Measurements from ENCODE around the gene IGSF8.

The IGSF8 gene

DNA sequence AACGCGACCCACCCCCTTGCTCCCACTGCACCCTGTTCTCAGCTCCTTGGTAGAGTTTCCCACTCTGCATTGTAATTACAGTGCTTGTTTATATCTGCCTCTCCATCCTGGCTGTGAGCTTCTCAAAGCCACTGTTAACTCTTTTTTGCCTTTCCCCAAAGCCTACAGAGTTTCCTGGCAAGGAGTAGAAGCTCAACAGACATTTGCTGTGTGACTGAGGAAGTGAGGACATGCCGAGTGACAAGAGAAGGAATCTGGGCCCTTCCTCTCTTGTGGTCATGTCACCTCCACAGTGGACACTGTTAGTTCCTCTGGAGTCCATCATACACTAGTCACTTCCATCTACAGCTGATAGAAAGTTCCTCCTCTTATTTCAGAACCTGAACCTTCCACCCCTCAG, 6.1 kb upstream of the IGSF8 start:
- DNase-seq (no peak), ATAC-seq (no peak)

DNA sequence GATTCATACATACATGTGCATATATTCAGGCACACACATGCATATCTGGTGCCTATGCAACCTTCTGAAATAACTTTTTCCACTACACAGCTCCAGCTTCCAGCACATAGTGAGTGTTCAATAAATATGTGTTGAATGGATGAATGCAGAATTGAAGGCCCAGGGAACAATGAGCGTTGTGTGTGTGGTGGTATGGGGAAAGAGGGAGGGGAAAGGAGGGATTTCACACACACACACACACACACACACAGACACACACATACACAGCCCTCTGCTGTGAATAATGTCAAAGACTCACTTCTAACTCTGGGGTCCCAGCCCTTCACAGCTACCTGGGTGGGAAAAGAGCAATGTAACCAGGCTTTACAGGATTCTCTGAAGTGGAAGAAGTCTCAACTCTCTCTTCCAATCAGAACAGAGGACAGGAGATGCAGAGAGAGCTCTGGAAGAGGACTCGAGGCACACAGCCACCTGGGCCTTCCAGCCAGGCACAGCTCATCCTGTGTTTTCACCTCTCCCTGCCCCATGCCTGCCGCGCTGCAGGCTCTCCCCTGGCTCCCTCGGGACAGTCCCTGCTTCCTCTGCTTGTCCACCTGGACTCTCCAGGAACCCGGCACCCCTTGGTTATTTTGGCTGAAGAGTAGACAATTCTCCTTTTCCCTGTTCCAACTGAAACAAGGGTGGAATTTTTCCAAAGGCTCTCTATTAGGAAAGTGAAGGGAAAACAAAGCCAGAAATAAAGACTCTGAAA, 5.4 kb upstream of the IGSF8 start:
- DNase-seq (no peak), ATAC-seq (no peak)

DNA sequence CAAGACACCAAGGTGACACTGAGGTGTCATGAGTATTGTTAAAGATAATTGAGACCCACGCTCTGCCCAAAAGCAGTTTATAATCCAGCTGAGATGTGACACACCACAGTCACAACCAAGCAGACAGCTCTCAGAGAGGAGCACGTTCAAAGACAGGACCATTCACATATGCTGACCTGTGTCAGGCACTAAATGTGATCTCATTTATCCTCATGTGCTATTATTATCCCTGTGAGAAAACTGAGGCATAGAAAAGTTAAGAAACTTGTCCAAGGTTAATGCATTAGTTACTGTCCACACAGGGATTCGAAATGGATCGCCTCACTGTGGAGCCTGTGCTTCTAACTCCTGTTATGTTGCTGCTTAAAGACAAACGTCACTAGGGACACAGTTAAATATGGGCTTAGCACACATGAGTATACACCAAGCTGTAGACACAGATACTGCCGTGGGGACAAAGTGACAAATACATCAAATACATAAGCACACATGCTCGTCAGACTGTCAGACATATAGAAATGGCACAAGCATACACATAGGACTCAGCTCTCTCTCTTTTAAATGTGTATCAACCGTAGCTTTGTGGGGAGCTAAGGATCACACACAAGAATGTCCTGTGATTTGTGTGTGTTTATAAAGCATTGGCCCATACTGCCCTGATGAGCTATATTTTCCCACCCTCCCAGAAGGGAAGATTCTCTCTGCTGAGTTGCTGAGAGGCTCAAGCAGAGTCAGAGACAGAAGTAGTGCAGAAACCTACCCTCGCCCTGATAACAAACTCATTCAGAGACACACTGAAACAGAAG, 3.5 kb upstream of the IGSF8 start:
- no peak for DNase-seq
- no peak for ATAC-seq

DNA sequence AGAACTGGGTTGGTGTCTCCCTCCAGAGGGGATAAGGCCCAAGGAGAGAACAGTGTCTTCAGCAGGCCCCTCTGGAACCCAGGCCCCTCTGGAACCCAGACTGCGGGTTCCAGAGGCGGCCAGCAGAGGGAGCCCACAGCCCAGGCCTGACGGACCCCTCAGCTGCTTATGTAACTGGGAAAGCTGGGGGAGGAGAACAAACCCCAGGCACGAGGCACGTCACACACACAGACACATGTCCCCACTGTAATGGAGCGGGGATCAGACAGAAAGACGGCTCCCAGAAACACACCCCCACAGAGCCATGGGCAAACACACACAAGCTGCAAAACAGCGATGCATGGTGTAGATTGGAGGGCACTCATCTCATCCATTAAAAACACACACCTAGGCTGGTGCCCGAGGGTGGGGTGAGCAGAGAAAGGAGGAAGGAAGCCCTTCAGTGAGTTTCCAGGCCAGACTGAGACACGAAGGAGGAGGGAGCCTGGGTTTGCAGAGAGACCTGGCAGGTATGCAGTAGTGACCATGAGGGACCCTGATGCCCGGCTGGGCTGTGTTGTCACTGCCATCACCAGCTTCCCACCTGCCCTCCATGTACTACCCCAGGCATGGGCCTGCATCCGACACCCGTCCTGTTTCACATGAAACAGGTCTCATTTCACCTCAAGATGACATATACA, 2.8 kb upstream of the IGSF8 start:
- peak; percentile 83 for DNase-seq
- peak; percentile 30 for ATAC-seq

DNA sequence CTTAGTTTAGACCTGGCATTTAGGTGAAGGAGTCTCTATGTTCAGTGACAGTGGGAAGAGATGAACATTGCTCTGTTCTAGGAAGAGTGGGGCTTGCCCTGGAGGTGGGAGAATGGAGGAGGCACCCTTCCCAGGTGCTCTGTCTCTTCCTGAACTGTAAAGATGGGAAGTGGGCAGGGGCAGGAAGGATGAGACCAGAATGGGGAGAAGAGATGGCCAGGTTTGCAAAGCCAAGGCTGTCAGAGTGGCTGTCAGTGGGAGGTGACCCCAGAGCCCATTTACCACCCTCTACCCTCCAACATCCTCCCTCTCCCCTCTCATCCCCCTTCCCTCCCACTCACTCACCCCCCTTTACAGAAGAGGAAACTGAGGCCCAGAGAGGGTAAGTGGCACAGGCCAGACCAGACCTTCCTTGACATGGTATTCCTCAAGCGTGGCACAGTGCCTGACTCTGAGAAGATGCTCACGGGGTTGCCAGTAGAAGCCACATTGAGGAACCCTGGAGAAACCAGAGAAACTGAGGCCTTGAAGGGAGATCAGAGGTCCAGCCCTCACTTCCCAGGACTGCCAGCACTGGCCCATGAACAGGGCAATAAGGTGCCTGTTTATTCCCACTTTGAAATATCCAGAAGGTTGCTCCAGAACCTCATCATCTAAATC, 1.4 kb upstream of the IGSF8 start:
- DNase-seq, result no peak
- ATAC-seq, result no peak

DNA sequence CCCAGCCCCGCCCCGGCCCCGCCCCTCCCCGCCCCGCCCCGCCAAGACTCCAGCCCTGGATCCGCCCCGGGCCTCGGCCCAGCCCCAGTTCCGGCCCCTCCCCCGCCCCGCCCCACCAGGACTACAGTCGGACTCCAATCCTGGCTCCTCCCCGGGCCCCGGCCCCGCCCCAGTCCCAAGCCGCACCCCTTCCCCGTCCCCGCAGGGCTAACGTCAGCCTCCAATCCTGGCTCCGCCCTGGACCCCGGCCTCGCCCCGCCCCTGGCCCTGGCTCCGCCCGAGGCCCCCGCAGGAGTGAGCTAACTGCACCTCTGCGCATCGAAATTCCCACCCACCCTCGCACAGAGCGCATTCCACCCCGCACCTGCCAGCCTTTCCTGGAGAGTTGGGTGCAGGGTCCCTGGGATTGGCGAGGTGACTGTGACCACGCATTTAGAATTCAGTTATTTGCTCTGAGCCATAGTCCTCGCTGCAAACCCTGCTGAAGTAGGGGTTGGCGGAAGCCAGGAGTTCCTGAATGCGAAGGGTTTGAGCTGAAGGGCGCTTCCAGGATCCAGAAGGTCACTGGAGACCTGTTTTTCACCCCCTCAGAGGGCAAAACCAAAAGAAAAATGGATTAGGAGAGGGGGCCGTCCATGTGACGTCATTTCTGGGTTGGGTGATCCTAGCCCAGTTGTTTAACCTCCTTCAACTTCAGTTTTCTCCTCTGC, 588 bp upstream of the IGSF8 start:
- DNase-seq (peak; percentile 99), ATAC-seq (peak; percentile 87)

DNA sequence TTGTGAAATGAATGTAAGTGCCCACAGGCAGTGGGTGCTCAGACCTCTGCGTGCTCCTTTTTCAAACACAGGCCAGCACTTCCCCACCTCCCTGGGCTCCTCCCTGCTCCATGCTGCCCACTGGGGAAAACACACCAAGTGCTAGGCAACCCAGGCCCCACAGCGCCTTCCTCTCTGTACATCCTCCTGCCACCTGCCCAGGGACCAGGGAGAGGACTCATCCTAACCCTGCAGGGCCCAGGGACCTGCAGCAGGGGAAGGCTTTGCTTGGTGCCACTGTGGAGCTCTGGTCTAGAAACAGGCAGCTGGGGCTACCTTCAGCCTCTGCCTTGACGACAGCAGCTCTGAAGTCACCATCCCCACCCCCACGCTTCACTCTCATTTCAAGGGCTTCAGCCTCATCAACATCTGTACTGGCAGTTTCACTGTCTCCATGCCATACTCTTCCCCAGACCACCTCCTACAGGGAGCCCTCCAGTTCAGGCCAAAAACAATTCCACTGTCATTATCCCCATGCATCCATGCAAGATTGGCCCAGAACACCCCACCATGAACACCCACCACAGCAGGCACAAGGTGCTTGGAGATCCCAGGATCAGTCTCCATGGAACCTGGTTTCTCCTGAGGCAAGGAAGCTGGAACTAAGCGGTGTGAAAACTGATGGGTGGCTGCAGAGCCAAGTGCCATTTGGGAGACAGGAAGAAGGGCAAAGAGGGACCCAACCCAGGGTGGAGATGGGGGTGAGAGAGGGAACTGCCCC, 1.1 kb downstream of the IGSF8 start:
- ATAC-seq (no peak), DNase-seq (peak; percentile 53)

DNA sequence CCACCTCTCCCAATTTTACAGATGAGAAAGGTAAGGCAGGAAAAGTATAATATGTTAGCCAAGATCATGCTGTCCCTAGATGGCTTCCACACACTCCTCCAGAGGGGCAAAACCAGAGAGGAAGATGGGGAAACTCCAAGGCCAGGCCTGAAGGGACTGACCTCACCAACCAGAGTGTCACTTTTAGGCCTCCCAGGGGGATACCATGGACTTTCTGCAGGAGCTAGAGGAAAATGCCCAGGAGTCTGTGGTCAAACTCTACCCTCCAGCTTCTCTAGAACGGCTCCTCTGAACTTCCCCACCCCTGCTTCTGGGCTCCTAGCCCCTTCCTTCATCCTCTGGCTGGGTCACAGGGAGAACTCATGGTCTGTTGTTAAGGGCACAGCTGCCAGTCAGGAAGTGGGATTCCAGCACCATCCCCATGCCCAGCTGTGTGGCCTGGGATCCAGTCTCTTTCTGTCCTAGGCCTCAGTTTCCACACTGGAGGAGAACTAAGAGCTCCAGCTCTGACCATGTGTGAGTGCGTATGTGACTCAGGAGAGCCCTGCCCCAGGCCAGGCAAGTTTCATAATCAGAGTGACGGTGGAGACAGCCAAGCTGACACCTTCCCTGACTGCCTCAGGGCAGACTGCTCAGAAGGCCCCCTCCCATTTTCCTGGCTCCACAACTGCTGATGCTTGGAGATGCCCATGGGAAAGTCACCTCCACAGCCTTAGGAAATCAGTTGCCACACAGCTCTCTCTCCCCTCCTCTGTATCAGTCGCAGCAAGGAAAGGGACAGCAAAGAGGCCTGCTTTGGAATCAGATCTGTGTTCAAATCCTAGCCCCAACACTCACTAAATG, 1.9 kb downstream of the IGSF8 start:
- no peak for ATAC-seq

DNA sequence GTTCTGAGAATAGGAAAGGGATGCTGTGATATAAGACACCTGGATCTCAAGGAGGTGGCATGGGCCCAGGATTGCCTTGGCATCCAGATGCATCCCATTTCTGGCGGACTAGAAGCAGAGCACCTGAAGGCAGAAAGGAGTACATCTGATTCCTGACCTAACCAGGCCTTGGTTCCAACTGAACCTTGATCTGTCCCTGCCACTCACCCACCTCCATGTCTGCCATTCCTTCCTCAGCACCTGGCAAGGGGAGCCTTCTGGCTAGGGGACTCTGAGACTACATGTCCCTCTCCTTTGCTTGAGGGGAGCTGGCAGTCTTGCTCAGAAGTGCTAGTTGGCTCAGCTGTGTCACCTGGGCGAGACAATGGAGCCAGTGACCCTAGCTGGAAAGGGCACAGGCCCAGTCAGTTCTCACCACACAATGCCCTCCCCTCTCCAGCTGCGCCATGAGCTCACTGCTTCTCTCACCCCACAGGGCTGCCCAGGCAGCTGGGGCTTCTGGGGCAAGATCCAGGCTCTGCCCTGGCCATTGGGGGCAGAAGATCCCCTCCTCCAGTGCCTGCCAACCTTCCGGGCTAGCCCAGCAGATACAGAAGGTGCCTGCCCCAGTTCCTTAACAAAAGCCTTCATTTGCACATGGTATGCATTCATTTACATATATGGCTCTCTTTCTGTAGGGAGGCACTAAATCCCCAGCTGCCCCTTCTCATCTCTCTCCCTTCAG, 2.9 kb downstream of the IGSF8 start:
- no peak for ATAC-seq
- no peak for DNase-seq

More for the DNA sequence above, 1.9 kb downstream of the IGSF8 start:
- DNase-seq, result no peak

DNA sequence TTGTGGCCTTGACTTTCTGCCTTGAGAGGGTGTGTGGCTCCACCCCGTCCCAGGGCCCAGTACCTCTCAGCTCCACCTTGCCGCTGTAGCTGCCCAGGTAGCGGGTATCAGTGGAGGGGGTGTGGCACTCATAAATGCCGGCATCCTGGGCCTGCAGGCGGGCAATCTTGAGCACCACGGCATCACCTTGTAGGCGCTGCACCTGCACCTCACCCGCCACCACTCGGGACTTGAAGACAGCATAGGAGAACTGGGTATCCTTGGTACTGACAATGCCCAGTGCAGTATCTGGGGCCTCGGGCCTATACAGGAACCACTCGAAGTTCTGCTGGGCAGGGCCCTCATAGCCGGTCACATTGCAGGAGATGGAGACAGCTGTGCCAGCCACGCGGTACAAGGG, 3.6 kb downstream of the IGSF8 start:
- no peak for ATAC-seq
- no peak for DNase-seq

DNA sequence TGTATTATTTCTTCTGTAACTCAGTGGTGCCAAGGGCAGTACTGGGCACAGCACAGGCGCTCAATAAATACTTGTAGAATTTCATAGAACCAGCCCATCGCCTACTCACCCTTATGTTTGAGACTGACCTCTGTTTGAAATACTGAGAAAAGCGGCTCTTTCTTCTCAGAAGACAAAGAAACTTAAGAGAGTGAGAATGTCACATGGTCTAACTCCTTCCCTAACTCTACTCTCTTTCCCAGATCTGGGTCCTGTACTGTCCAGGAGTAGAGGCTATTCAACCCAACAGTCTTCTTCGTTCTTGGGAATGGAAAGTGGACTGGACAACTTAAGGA, 4.2 kb downstream of the IGSF8 start:
- DNase-seq, result no peak

DNA sequence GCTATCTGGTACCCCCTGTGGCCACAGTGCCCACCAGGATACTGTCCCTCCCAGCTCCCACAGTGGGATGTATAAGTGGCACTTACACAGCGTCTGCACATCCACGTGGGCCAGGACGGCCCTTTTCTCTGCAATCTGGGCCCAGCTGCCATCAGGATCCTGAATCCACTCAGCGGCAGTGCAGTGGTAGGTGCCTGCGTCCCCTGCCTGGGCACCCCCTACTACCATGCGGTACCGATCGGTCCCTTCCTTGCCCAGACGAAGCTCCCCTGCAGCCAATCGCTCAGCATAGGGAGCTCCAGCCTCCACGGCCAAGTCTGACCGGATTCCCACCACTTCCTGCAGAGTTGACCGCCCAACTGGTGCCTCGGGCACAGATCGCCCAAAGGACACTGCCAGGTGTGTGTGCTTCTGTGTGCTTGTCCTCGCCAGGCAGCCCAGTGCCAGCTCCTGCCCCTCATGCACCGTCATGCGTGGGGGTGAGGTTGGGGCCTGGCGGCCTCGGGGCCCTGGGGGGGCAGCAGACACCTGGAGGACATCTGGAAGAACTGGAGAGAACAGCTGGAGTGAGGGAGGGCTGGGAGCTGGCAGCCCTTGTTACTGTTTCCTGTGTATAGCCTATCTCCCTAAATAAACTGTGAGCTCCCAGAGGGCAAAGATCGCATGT, 4.7 kb downstream of the IGSF8 start:
- ATAC-seq, result no peak
- no peak for DNase-seq

More for the DNA sequence above, 4.2 kb downstream of the IGSF8 start:
- ATAC-seq, result no peak

DNA sequence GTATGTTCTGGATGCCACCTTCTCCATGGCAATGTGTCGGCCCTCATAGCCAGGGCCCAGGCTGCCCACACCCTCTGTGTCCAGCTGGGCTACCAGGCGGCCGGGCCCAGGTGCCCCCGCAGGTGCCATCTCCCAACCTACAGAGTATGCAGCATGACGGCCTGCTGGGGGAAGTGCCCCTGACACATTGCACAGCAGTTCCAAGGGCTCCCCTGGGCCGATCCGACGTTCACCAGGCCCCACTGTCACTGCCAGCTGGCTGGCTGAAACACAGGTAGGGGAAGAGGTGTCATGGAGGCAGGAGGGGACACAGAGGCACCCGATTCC, 5.4 kb downstream of the IGSF8 start:
- ATAC-seq (no peak), DNase-seq (no peak)

DNA sequence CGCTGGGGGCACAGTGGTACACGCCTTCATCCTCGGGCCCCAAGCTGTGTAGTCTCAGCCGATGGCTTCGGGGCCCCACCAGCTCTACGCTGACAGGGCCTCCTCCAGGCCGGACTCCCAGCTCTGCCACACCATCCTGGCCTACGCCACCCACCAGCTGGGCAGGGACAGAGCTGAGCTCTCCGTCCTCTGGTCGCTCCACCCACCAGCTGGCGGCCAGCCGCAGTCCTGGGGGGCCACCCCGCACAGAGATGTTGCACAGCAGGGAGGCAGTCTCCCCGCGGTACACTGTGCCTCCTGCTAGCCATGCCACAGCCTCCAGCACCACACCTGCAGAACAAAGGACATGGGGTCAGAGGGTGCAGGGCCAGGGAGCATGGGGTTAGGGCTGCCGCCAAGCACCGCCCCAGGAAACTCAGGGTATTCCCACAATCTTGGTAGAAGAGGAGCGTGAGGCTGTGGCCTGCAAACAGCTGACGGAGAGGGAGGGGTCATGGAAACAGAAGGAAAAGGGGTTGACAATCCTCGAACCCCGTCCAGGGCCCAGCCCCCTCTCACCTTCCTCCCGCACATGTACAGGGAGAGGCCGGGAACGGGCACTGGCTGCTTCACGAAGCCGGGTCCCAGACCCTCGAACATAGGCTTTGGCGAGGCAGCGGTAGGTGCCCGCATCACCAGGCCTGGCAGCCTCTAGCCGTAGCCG, 5.9 kb downstream of the IGSF8 start:
- DNase-seq (no peak), ATAC-seq (no peak)

DNA sequence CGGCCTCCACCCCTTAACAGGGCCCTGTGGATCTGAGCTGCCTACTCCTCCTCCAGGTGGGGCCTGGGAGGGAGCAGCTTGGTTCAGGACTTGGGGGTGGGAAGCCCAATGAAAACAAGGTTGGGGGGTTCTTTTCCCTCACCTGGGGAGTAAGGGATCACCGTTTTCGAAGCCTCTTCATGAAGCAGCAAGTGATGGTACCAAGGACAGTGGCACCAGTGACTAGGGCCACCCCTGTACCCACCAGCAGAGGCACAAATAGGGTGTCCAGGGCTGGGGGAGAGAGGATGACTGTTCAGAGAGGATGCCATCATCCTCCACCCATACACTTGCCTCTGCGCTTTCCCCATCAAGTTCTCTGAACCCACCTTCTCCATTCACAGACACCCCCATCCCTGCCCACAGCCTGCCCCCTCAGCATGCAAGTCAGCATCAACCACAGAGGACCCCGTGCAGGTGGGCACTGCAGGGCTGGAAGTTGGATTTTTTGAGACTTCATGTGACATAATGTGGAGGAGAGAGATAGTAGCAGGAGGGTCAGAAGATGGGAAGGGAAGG, 6.7 kb downstream of the IGSF8 start:
- no peak for DNase-seq
- ATAC-seq, result no peak

DNA sequence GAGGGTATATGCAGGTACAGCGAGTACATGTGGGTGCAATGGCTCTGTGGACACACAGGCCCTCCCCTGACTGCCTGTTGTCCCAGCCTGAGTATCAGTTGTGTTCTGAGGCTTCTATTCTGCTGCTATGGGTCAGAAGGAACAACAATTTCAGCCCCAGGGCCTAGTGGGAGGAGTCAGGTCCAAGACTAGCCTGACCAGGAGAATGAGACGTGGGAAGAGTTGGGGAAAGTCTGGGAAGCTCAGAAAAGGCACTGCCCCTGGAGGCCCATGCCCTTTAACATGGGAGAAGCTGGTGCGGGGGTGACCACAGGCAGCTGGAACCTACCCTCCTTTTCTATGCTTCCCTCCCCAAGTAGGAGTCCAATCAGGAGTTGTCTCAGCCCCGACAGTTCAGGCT, 7.7 kb downstream of the IGSF8 start:
- no peak for ATAC-seq
- DNase-seq, result no peak

DNA sequence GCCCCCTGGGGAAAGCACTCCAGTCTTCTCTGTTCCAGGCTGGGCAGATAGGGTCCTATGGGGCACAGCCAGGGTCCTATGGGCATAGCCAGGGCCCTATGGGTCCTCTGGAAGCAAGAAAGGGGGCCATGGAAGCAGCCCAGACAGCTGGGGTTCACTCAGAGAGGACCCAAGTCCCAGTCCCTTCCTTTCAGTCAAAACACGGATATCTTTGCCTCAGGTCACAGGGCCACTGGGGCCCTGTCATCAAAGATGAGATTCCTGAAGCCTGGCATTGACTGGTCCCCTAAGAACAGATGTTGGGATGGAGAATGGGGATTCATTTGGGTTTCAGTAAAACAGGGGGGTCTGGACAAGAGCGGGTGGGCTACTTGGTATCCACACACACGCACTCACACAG, 8.5 kb downstream of the IGSF8 start:
- ATAC-seq, result no peak

DNA sequence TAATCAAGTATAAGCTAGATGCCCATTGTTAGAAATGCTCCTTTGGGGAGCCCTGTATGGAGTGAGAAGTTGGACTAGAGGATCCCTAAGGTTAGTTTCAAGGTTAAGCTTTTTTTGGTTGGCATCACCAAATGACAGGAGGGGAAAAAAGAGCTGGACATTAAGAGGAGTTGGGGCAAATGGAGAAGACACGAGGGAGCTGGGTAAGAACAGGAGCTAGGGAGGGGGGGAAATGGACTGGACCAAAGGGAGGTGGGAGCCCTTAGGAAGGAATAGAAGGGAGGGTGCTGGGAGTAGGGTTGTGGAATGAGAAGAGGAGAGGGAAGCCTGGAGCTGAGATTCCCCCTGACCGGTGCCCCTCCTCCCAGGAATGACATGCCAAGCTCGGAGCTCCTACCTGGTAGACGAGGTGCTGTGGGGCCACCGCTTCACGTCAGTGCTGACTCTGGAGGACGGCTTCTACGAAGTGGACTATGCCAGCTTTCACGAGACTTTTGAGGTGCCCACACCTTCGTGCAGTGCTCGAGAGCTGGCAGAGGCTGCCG, 11.2 kb downstream of the IGSF8 start:
- DNase-seq, result no peak
- ATAC-seq, result no peak

More for the DNA sequence above, 8.5 kb downstream of the IGSF8 start:
- no peak for DNase-seq

All from stimulated activated naive CD8-positive, alpha-beta T cell treated with anti-CD3 and anti-CD28 coated beads, Interleukin-15, Interleukin-2, amounts not matched to agents 100 U/mL and 50 U/mL, for 24 hours (primary cell).